Renal cortical epithelial cell (primary cell): ENCODE measurements around the gene CDRT4. TPM values are rescaled to one million over a fixed set of nuclear protein-coding genes. Genes with fewer than 3 reads are reported as not detected.

Experiments
- DNase-seq: peaks from one replicate; pipeline ENCODE4 v3.0.0-alpha.2; 2011; ENCODE audit warnings: low read depth
- total RNA-seq: library from RNA; depleted of rRNA; stranded (reverse); fragments of >200 nt; gene quantifications from 2 replicates; pipeline ENCODE4 v1.2.3, GENCODE V29; 2014

Gene CDRT4
- total RNA-seq, 1 donor from 2014 or later = 1.2 TPM

GRCh38 chr17:15393414-15393813 lies 74.0 kb downstream of the CDRT4 start:
- DNase-seq = no peak

GRCh38 chr17:15392326-15392741 lies 75.1 kb downstream of the CDRT4 start:
- DNase-seq = peak; percentile 13

- DNase-seq = no peak
Observed at GRCh38 chr17:15388356-15389041, 78.9 kb downstream of the CDRT4 start.

GRCh38 chr17:15386083-15386482 lies 81.3 kb downstream of the CDRT4 start:
- no peak for DNase-seq

Other genes with a start within 250 kb of the CDRT4 start
- gene PMP22, start 202.3 kb downstream of the CDRT4 start, total RNA-seq = 1.2 and 3.1 TPM in 2 replicates
- gene TEKT3, start 126.0 kb downstream of the CDRT4 start, total RNA-seq = 0.10 TPM in 1 of 2 replicates, not detected in the other
- gene TVP23C, start 95.9 kb upstream of the CDRT4 start, total RNA-seq = 18.9 and 27.6 TPM in 2 replicates
- 0.94 and 4.0 TPM in 2 replicates for gene FBXW10B, start 152.1 kb upstream of the CDRT4 start, total RNA-seq
- 71.0 and 323 TPM in 2 replicates for gene TRIM16, start 216.7 kb upstream of the CDRT4 start, total RNA-seq
- 50.3 and 67.9 TPM in 2 replicates for gene ZNF286A, start 232.1 kb upstream of the CDRT4 start, total RNA-seq